Coronary artery (tissue), 2 donors: Measurements from ENCODE around the gene FBXL17.

ENCODE experiments used
- DNase-seq: peaks from one replicate; pipeline ENCODE4 v3.0.0-alpha.2; 2017; ENCODE audit warnings: low spot score
- H3K27ac ChIP-seq, 2 donors: fragments of 200-600 bp; sonication (generic); one replicate each; pipeline ENCODE4 v1.5.1; 2016 to 2019
- H3K4me3 ChIP-seq: fragments of 200-600 bp; sonication (generic); 2 replicates; pipeline ENCODE4 v1.5.1; 2016; ENCODE audit warnings: mild to moderate bottlenecking, moderate library complexity
- TF ChIP-seq, protein P1 (sequence below): fragments of 200-600 bp; sonication (generic); IDR thresholded peaks from one replicate; pipeline ENCODE4 v1.5.1; 2019; ENCODE audit warnings: antibody characterized with exemption

FBXL17 gene

GRCh38 chr5:108312258-108312657 lies 69.6 kb downstream of the FBXL17 start:
- DNase-seq = no peak
- TF ChIP-seq, protein P1, sequence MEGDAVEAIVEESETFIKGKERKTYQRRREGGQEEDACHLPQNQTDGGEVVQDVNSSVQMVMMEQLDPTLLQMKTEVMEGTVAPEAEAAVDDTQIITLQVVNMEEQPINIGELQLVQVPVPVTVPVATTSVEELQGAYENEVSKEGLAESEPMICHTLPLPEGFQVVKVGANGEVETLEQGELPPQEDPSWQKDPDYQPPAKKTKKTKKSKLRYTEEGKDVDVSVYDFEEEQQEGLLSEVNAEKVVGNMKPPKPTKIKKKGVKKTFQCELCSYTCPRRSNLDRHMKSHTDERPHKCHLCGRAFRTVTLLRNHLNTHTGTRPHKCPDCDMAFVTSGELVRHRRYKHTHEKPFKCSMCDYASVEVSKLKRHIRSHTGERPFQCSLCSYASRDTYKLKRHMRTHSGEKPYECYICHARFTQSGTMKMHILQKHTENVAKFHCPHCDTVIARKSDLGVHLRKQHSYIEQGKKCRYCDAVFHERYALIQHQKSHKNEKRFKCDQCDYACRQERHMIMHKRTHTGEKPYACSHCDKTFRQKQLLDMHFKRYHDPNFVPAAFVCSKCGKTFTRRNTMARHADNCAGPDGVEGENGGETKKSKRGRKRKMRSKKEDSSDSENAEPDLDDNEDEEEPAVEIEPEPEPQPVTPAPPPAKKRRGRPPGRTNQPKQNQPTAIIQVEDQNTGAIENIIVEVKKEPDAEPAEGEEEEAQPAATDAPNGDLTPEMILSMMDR = no peak
- no peak overlapping the region for H3K4me3 ChIP-seq
- H3K27ac ChIP-seq = no peak overlapping the region

DNA sequence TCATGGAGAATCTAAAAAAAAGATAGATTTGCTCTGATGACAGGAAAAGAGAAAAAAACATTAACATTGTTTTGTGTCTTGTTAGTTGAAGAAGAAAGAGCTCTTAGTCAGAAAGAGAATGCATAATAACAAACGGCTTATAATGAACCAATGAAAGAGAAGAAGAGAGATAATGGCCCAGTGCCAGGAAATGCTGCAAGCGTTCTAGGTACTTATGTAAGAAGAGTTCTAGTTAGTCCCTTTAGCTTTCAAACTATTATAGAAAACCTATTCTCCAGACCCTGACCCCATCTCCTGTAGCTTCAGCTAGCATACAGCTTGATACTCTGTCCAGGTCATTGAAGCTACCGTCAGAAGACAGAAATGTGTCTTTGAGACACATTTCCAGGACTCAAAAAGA lies 70.2 kb downstream of the FBXL17 start:
- Histone ChIP-seq H3K4me3 (no peak overlapping the region), H3K27ac (no peak overlapping the region)
- TF ChIP-seq, protein P1 = no peak
- DNase-seq = no peak

DNA sequence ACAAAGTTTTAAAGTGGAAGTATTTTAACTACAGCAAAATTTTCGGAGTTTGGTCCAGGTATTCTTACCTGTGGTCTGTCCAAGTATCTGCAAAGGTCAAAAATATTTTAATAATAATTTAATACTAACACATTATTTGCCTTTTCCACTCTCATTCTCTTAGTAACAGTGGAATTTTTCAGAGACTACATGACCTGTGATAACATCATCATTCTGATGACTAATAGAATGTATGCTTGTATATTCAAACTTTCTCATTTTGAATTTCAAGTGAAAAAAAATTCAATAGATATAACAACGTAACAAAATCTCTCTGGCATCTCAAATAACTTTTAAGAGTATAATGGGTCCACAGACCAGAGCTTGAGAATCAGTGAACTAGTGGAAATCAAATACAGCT lies 78.3 kb downstream of the FBXL17 start:
- TF ChIP-seq, protein P1 = no peak
- no peak for DNase-seq
- H3K4me3 ChIP-seq = no peak overlapping the region
- H3K27ac ChIP-seq = no peak overlapping the region

GRCh38 chr5:108303086-108303485 lies 78.8 kb downstream of the FBXL17 start:
- H3K27ac ChIP-seq = no peak overlapping the region
- TF ChIP-seq, protein P1 = no peak
- no peak overlapping the region for H3K4me3 ChIP-seq
- no peak for DNase-seq

DNA sequence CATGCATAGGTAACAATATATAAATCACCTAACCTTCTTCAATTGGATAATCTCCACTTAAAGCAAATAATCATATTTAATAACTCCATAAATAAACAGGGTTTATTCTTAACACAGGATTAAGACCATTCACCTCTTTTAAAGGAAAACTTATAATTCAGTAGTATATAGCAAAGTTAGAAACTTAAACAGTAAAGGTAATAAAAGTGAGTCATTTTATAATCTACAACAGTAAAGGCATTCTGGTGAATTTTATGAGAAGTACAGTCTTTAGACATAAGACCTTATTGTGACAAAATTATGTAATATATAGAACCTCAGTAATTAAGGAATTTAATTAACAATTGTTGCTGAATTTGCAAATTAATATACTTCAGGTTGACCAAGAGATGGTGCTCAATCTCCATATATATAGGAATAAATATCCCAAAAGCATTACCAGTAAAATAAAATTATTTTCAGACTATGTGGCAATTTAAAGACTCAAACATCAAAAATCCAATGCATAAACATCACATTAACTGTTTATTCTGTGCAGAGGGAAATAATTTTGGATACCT lies 84.8 kb downstream of the FBXL17 start:
- Histone ChIP-seq H3K27ac (no peak overlapping the region), H3K4me3 (no peak overlapping the region)
- TF ChIP-seq, protein P1 = no peak
- no peak for DNase-seq

DNA sequence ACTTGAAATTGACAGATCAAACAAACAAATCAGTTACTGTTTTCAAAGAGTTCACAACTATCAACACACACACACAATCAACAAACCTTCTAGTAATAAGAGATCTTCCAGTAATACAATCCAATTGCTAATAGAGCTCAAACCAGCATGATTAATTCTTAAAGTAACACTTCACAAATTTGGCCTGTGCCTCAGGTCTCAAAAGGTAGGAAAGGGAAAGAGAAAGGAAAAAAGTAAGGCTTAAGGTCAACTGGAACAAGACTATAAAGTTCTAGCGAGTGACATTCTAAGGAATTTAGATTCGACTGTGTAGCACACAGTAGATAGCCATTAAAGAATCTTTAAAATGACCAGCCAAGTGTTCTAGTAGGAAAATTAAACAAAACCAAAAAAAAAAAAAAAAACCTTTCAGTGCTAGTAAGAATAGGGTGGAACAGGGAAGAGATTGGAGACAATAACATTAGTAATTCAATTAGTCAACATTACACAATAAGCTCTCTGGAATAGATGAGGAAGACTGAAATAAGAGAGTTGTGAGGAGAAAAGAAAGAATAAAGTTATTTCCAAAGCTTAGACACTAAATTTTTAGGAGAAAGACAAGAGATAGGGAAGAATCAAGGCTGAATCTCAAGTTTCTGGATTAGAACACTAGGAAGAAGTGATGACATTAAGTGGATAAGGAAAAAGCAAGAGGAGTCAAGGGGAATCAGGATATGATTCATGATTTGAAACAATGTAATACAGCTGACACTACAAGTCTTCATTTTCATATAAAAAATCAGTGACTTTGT lies 86.1 kb downstream of the FBXL17 start:
- Histone ChIP-seq H3K4me3 (no peak overlapping the region), H3K27ac (no peak overlapping the region)
- DNase-seq = no peak
- TF ChIP-seq, protein P1 = no peak

GRCh38 chr5:108280960-108281569 lies 100.8 kb downstream of the FBXL17 start:
- DNase-seq = no peak

More at GRCh38 chr5:108280960-108281569, 100.8 kb downstream of the FBXL17 start:
- no peak overlapping the region for H3K27ac ChIP-seq
- H3K4me3 ChIP-seq = no peak overlapping the region
- TF ChIP-seq, protein P1 = no peak
